Endothelial cell of umbilical vein (primary cell): ENCODE data around the gene CHMP3. TPM values are rescaled to one million over a fixed set of nuclear protein-coding genes. Genes with fewer than 3 reads are reported as not detected.
"Not testable (repeated sequence)": the region's sequence is repeated elsewhere in the genome, so short reads cannot be mapped to it uniquely, and the experiment has no call there.

Experiments
- BruUV-seq: library from RNA; stranded (reverse); fragments of 400-500 nt; replicated peaks from 2 replicates; lab custom pipeline; 2021; lab: Mats Ljungman, UMichigan
- CTCF ChIA-PET: fragments of 300-600, 350-600 bp; sonication (Branson Sonifier 250); formaldehyde crosslinking; loops from one replicate; lab custom pipeline; 2021; ENCODE audit warnings: antibody characterized with exemption, inconsistent platforms; lab: Charles Lee
- POLR2A ChIA-PET: fragments of 300-600, 350-600 bp; sonication (Branson Sonifier 250); formaldehyde crosslinking; loops from one replicate; lab custom pipeline; 2021; ENCODE audit warnings: antibody characterized with exemption, inconsistent platforms; lab: Charles Lee
- DNase-seq: peaks from one replicate; pipeline ENCODE4 v3.0.0-alpha.2; 2011; ENCODE audit warnings: low read depth, low spot score
- FAIRE-seq: peaks from 2 replicates; lab custom pipeline; 2011; peaks lifted over from hg19 to GRCh38; lab: Jason Lieb, UNC
- H2AFZ ChIP-seq: 2 replicates; pipeline ENCODE4 v1.6.0; 2012; ENCODE audit warnings: low read depth, low read length, control low read depth, inconsistent platforms
- H3K27ac ChIP-seq: 2 replicates; pipeline ENCODE4 v1.5.1; 2011; ENCODE audit warnings: low read depth, mild to moderate bottlenecking, control low read depth, low read length, moderate library complexity; ENCODE audit not compliant: insufficient read depth
- H3K27me3 ChIP-seq, 2 experiments: 2 replicates each; pipeline versions ENCODE4 v1.6.0 to v1.6.1; 2011; ENCODE audit warnings: low read length in 2 of 2, mixed read lengths in 1 of 2; ENCODE audit not compliant: control insufficient read depth in 2 of 2, insufficient read depth in 2 of 2
- H3K36me3 ChIP-seq, 2 experiments: 2 replicates in 1 of 2; 3 replicates in 1 of 2; pipeline ENCODE4 v1.5.1; 2011; ENCODE audit warnings: low read length in 2 of 2, mild to moderate bottlenecking in 1 of 2, moderate library complexity in 1 of 2; ENCODE audit not compliant: control insufficient read depth in 2 of 2, insufficient read depth in 2 of 2; ENCODE audit errors: extremely low read depth in 1 of 2
- H3K4me1 ChIP-seq: 3 replicates; pipeline ENCODE4 v1.5.1; 2011; ENCODE audit warnings: mild to moderate bottlenecking, low read length; ENCODE audit not compliant: control insufficient read depth, insufficient read depth; ENCODE audit errors: extremely low read depth
- H3K4me2 ChIP-seq: 2 replicates; pipeline ENCODE4 v1.6.1; 2011; ENCODE audit warnings: low read length, control low read depth, mixed read lengths; ENCODE audit not compliant: insufficient read depth
- H3K4me3 ChIP-seq, 3 experiments: fragments of 200-600 bp in 1 of 3; sonication (generic), shearing (Covaris generic) in 1 of 3; replicated peaks in 1 of 3; 2 replicates each; pipeline ENCODE4 v1.5.1; 2011 to 2016; ENCODE audit warnings: control low read depth in 3 of 3, low read length in 3 of 3, mild to moderate bottlenecking in 2 of 3, inconsistent platforms in 1 of 3, low read depth in 1 of 3, moderate library complexity in 1 of 3; ENCODE audit not compliant: insufficient read depth in 1 of 3
- H3K79me2 ChIP-seq: 2 replicates; pipeline ENCODE4 v1.6.0; 2012; ENCODE audit warnings: low read length, inconsistent platforms; ENCODE audit not compliant: control insufficient read depth, insufficient read depth
- H3K9ac ChIP-seq: replicated peaks from 2 replicates; pipeline ENCODE3; 2011; ENCODE audit warnings: low read length, control low read depth; ENCODE audit not compliant: insufficient read depth; ENCODE audit errors: extremely low read depth
- H3K9me1 ChIP-seq: replicated peaks from 3 replicates; pipeline ENCODE4 v1.6.0; 2011; ENCODE audit warnings: mild to moderate bottlenecking, low read length; ENCODE audit not compliant: control insufficient read depth, insufficient read depth; ENCODE audit errors: extremely low read depth
- H3K9me3 ChIP-seq: replicated peaks from 2 replicates; pipeline ENCODE4 v1.5.1; 2012; ENCODE audit warnings: low read length, inconsistent platforms; ENCODE audit not compliant: control insufficient read depth, insufficient read depth
- H4K20me1 ChIP-seq: replicated peaks from 2 replicates; pipeline ENCODE3; 2011; ENCODE audit warnings: mild to moderate bottlenecking, low read length; ENCODE audit not compliant: control insufficient read depth, insufficient read depth; ENCODE audit errors: extremely low read depth
- CTCF ChIP-seq, 2 donors: IDR thresholded peaks; 1 replicate in 1 of 2; 2 replicates in 1 of 2; pipeline ENCODE4 v1.5.1; 2011; ENCODE audit warnings: low read length in 2 of 2, mild to moderate bottlenecking in 2 of 2, moderate library complexity in 2 of 2, control low read depth in 1 of 2, inconsistent platforms in 1 of 2, low read depth in 1 of 2; ENCODE audit not compliant: insufficient read depth in 1 of 2; ENCODE audit errors: extremely low read depth in 1 of 2
- EZH2 ChIP-seq: IDR thresholded peaks from 2 replicates; pipeline ENCODE4 v1.6.1; 2012; ENCODE audit warnings: borderline replicate concordance, low read depth, mild to moderate bottlenecking, moderate library complexity, low read length, inconsistent platforms; ENCODE audit not compliant: severe bottlenecking
- FOS ChIP-seq: IDR thresholded peaks from 2 replicates; pipeline ENCODE4 v1.6.1; 2011; ENCODE audit warnings: mild to moderate bottlenecking, low read length, moderate library complexity, borderline replicate concordance; ENCODE audit not compliant: insufficient read depth
- GATA2 ChIP-seq: IDR thresholded peaks from 2 replicates; pipeline ENCODE4 v1.7.0; 2011; ENCODE audit warnings: low read depth, mild to moderate bottlenecking, moderate library complexity, mixed read lengths, low read length; ENCODE audit not compliant: insufficient read length, insufficient read depth
- JUN ChIP-seq: IDR thresholded peaks from 2 replicates; pipeline ENCODE4 v1.6.1; 2011; ENCODE audit warnings: borderline replicate concordance, low read depth; ENCODE audit not compliant: insufficient read length, insufficient read depth
- MAX ChIP-seq: IDR thresholded peaks from 2 replicates; pipeline ENCODE4 v1.6.1; 2011; ENCODE audit not compliant: insufficient read depth, insufficient read length
- MYC ChIP-seq: IDR thresholded peaks from one replicate; pipeline ENCODE4 v1.6.1; 2011; ENCODE audit warnings: mild to moderate bottlenecking, low read depth, low read length
- POLR2A ChIP-seq: IDR thresholded peaks from 2 replicates; pipeline ENCODE4 v1.6.1; 2012; ENCODE audit warnings: low read depth, mild to moderate bottlenecking, control low read depth, low read length
- POLR2AphosphoS5 ChIP-seq: IDR thresholded peaks from 2 replicates; pipeline ENCODE4 v1.6.1; 2012; ENCODE audit warnings: low read depth, mild to moderate bottlenecking, control low read depth, low read length, moderate library complexity; ENCODE audit not compliant: insufficient read depth
- dilution Hi-C: fragments of 300-500 bp; cut with MboI; formaldehyde crosslinking; loops from one replicate; pipeline ENCODE4 v1.15.0; 2019; ENCODE audit warnings: low sequenced_read_pairs; ENCODE audit not compliant: extremely low pct_ligation_motif_present
- intact Hi-C: fragments of 100-400 bp; cut with micrococcal nuclease; formaldehyde crosslinking; loops from one replicate; pipeline ENCODE4 v1.10.0; 2022
- polyA plus RNA-seq, 4 experiments: library from polyadenylated mRNA; depleted of rRNA in 3 of 4; stranded (reverse) in 3 of 4; unstranded in 1 of 4; fragments of >200 nt; gene quantifications; 2 replicates each; pipeline versions ENCODE4 v1.2.1 to v1.2.3, GENCODE V29; 2011 to 2012; ENCODE audit warnings: missing spikeins in 1 of 4
- total RNA-seq: library from RNA; stranded (reverse); gene quantifications from 2 replicates; pipeline ENCODE4 v1.2.3, GENCODE V29; 2021

CHMP3 gene
- total and polyA plus RNA-seq, 2 donors (not counting 3 experiments of a cell fraction or from before 2014, with no cell fraction given), result 48.1 to 92.2 TPM

- BruUV-seq, result no TSS peak
- Histone ChIP-seq H4K20me1 (no peaks in the 10 kb centered on the region), H2AFZ (no peak overlapping the region), H3K4me2 (no peak overlapping the region), H3K79me2 (no peaks in the 10 kb centered on the region), H3K9me3 (peaks cover 2% of the 10 kb centered on the region), H3K9ac (no peak overlapping the region), H3K4me1 (no peaks in the 10 kb centered on the region), H3K27ac (no peak overlapping the region), H3K27me3 (no peaks in the 10 kb centered on the region), H3K36me3 (peaks cover 0 to 13% of the 10 kb centered on the region in 2 experiments), H3K9me1 (no peaks in the 10 kb centered on the region), H3K4me3 (no peak overlapping the region)
- FAIRE-seq, result no peak
- dilution Hi-C loops, result no loop called here
- intact Hi-C loops, result no loop called here
- ChIA-PET CTCF (no interaction called here), POLR2A (no interaction called here)
- no peak for DNase-seq
- no peak for TF ChIP-seq CTCF (IDR thresholded peaks at IDR 0.05; ENCODE audit: extremely low read depth in 1 of 2, insufficient read depth in 1 of 2, low read depth in 1 of 2, low read length in 2 of 2)
- no peak for TF ChIP-seq POLR2AphosphoS5
- no peak for TF ChIP-seq MYC
- TF ChIP-seq EZH2, result no peak
- TF ChIP-seq POLR2A, result no peak
- no peak for TF ChIP-seq MAX
- no peak for TF ChIP-seq FOS
- no peak for TF ChIP-seq JUN
- TF ChIP-seq GATA2, result no peak
Observed at GRCh38 chr2:86498468-86499260, 64.6 kb downstream of the CHMP3 start.

GRCh38 chr2:86496391-86496790 is 66.9 kb downstream of the CHMP3 start:
- FAIRE-seq, dilution Hi-C loops, H3K27ac ChIP-seq, DNase-seq, H3K4me3 ChIP-seq, H3K27me3 ChIP-seq, H3K9me1 ChIP-seq, H3K4me1 ChIP-seq, H3K4me2 ChIP-seq, intact Hi-C loops, H4K20me1 ChIP-seq, H3K79me2 ChIP-seq, H2AFZ ChIP-seq, H3K9ac ChIP-seq, BruUV-seq, POLR2A ChIA-PET, H3K9me3 ChIP-seq: not testable (repeated sequence)
- H3K36me3 ChIP-seq, result peaks cover 3 to 17% of the 10 kb centered on the region in 2 experiments
- CTCF ChIA-PET, result interaction anchor here (1.4 kb wide), 1 partner anchor 126 kb away, joined by 3 read pairs; no protein-coding TSS in a partner anchor
